ENCODE results near the gene WDR93. TPM values are rescaled to one million over a fixed set of nuclear protein-coding genes. Genes with fewer than 3 reads are reported as not detected.

The WDR93 gene
- total RNA-seq, 1 donor from 2014 or later, result 1.7 TPM

DNA sequence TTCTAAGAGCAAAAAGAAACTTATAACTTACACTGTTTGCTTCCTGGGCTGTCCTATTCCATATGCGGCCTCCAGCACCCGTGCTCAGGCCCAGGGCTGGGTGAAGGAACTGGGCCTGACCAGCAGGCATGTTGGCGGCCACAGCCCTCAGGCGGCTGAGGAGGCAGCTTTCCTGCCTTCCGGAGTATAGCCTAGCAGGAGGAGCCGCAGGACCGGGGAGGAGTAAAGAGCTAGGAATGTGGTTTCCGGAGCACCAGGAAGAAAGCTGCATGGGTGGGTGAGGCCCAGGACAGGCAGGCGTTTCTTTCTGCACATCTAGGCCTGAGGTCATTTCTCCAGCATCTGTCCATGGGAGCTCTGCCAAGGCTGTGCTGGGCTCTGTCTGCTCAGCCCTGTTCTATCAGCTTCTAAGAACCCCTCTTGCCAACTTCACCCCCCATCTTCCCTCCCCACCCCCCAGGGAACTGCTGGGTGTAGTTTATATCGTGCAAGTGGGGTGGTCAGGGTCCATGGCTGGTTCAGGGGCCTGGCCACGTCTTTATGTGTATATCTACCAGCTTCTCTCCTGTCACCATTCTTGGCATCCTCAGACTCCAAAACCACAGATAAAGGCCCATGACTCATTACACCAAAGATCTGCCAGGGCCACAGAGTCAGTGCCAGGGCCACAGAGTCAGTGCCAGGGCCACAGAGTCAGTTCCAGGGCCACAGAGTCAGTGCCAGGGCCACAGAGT, 27.6 kb upstream of the WDR93 start:
- peak; percentile 97 for DNase-seq (ENCODE audit: low spot score)

DNA sequence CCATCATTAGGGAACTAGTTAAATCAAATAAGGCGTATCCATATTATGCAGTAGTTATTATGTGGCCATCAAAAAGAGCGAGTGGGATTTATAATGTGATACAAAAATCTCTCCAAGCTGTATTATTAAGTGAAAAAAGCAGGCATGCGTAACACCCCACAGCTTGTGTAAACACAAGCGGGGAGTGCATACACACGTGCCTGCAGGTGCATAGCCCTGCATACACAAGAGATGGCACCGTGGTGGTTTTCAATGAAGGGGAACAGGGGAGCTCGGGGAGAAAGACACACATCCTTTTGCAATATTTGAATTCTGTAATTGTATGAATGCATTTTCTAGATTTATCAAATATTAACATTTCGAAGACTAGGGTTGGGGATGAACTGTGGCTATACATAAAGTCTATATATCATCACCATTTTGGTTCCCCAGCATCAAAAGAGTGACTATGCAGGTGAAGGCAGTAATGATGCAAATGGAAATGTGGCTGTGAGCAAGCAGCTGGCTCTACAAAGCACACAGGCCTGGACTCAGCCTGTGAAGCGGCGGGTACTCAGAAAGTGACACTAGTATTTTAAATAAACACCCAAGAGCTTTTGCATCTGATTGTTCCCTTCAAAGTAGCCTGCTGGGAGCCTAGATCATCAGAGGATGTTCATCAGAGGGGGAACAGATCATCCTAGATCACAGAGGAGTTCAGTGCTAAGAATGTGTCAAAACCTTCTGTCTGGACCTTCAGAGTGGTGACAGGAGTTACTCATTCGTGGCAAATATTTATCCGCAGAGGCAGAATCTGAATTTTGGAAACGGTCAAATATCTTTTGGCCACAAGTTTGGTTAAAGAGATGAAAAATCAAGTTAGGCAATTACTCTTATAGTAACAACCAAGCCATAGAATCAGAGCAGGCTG, 25.9 kb upstream of the WDR93 start:
- no peak for DNase-seq (ENCODE audit: low spot score)

DNA sequence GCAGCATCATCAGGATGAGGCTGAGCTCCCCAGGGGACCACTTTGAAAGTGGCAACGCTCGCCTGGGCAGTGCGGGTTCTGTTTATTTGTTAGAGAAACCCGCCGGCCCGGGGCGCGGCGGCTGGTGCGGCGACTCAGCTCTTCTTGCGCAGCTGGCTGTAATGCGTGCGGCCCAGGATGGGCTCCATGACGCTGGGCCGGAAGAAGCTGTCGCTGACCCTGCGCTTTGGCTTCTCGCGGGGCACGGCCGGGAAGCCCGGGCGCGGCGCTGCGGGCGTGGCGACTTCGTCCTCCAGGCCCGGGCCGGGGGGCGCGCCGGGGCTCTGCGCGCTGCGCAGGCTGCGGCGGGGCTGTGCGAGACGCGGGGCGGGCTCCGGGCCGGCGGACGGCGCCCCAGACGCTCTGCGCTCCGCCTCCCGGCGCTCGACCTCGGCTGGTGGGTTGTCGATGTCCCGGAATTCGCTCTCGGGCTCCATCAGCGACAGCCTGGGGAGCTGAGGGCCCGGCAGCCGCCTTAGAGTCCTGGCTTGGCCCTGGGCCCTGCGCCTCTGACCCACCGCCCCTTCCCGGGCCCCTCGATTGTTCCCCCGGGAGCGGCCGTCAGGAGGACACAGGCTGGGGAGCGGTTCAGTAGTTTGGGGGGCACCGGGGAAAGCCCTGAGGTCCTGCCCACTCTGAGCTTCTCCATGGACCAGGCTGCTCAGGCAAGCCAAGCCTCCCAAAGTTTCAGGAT, 25.0 kb upstream of the WDR93 start:
- peak; percentile 74 for DNase-seq (ENCODE audit: low spot score)

DNA sequence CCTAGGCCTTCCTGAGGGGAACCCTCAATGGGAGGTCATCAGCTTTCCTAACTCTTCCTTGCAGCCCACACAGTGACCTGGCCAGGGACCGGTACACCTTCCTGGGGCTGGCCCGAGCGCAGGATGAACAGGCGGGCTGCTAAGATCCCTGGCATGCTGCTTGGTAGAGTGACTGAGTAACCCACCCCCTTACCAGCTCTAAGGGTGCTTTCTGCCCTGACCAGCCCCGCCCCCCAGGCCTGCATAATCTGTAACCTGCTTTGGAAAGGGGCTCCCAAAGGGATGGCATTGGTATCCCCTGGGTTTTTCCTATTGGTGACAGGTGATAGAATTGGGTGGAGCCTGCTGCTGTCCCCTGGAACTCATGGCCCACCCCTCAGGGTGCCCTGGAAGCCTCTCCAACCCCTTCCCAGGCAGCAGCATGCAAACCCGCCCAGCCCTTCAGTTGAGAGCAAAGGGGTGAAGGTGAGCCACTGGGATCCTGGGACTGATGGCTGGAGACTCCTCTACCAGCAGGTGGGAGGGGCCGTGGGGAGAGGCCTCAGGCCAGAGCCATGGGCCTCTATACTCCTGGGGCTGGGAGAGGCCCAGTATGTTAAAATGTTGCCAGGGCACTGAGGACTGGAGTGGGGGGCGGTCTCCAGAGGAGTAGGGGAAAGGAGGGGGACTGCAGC, 24.3 kb upstream of the WDR93 start:
- no peak for DNase-seq (ENCODE audit: low spot score)

DNA sequence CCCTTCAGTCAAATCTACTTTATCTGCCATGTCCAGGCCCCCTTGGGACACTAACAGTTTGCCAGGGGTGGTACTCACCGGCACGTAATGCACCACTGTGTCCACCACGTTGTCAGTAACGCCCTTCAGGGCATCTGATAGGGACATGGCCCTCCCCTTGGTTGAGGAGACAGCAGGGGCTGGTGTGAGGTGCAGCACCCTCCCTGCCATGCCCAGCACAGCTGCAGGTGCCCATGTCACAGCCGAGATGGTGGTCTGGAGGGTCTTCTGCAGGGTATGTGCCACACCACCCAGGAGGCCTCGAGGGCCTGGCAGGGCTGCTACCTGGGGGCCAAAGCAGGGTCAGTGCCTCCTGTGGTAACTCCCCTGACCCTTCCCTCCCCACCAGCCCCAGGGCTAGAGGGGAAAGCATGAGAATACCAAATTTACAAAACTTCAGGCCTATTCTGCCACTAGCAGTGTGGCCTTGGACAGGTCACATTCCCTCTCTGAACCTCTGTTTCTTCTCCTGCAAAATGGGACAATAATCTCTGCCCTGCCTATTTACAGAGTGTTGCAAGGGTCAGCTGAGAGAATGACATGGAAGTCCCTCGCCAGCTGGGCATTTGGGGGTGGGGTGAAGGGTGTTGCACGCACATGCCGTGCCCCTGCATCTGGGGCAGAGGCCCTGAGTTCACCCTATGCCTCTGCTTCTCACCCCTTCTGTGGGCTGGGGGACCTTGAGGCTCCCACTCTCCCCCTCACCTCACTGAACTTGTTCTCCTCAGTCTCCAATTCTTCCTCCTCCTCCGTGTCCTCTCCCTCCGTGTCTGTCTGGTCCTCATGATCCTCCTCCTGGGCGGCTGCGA, 23.5 kb upstream of the WDR93 start:
- no peak for DNase-seq (ENCODE audit: low spot score)

DNA sequence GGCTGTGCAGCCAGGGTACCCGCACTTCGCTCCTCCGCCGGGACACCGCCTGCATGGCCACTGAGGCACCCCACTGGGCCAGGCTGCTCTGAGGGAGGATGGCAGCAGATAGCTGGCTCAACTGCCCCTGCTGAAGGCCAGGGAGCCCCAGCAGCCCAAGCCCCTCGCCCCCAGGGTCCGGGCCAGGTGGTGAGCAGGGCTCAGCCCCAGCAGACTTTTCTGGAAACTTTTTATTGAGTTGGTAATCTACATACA, 23.0 kb upstream of the WDR93 start:
- no peak for DNase-seq (ENCODE audit: low spot score)

DNA sequence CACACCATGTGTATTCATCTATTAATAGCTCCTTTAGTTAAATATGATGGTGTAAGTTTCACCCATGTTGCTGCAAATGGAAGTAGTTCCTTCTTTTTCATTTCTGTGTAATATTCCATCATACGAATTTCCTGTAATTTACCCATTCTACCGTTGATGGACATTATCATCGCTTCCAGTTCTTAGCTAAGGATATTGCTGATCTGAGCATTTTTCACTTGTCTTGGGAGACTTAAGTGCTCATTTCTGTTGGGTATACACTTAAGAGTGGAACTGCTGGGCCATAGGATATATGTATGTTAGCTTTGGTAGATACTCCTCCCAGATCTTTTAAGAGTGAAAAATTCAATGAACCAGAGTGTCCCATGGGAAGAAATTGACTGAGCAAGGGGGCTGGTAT, 22.4 kb upstream of the WDR93 start:
- DNase-seq (ENCODE audit: low spot score), result no peak

DNA sequence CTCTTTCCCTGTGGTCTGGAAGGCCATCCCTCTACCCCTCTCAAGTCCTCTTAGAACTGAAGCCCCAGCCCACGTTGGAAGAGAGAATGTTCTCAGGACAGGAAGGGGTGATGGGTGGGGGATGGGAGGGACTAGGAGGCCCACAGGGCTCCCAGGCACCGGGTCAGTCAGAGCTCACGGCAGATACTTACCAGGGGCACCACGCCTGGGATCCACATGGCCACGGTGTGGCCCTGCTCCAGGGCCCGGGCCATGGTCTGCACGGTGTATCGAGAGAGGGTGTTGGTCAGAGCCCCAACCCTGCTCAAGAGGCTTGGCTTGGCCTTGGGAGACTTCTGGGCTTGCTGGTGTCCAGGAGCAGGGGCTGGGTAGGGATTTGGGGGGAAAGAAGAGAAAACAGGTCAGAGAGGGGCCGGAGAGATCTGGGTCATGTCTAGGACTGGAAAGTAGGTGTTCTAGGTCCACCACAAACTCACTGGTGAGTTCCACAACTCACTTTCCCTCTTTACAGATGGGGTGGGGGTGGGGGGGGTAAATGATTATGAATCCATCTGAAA, 21.2 kb upstream of the WDR93 start:
- no peak for DNase-seq (ENCODE audit: low spot score)

DNA sequence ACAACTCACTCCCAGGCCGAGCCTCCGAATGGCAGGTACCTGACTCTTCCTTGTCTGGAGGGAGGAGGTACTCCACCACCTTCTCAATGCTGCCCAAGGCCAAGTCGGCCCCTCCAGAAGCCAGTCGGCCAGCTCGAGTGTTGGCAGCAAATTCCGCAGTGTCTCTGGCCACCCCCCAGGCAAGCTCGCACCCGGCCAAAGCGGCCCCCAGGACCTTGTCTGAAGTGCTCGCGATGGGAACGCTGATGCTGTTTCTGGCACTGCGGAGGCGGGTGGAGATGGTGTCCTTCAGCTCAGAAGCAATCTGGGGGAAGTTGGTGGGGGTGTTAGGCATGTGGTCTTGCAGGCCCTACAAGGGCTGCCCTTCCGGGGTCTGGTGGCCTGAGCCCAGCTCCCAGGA, 20.7 kb upstream of the WDR93 start:
- no peak for DNase-seq (ENCODE audit: low spot score)

DNA sequence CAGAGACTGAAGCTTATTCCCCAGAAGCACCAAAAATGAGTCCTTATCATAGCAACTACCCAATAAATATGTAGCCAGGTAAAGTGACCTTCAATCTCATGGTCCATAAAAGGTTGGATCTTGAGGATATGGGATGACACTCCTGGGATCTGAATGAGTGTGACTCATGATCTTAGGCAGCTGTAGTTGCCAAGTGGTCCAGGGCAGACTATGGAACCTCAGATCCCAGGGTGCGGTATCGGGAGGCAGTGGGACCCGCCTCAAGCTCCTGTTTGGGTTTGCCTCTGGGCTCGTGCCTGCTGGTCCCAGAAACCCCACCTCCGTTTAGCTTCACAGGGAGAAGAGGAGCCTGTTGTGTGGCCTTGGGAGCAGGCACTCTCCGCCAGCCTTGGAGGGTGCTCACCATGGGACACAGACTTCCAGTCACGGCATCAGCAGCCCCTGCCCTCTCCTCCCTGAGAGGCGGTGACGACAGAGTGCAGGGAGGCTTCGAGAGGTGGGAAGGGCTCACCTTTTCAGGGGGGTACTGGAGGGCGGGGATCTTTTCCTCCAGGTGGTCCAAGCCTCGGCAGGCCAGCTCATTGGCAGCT, 19.5 kb upstream of the WDR93 start:
- DNase-seq (ENCODE audit: low spot score), result no peak

DNA sequence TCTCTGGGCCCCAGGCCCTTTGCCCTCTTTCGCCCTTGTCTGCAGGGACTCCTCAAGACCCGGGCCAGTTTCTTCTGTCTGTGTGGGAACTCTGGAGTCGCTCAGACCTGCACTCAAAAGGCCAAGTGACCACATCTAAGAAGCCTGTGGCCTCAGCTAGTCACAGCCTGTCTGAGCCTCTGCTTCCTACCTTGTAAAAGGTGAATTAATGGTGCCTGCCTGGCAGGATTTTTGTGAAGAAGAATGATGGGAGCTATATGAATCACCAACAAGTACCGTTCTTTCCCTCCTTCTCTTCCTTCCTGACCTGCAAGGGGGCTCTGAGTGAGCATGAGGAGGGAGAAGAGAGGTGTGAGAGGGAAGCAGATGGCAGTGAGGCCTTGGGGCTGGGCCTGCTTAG, 18.9 kb upstream of the WDR93 start:
- DNase-seq (ENCODE audit: low spot score), result no peak

DNA sequence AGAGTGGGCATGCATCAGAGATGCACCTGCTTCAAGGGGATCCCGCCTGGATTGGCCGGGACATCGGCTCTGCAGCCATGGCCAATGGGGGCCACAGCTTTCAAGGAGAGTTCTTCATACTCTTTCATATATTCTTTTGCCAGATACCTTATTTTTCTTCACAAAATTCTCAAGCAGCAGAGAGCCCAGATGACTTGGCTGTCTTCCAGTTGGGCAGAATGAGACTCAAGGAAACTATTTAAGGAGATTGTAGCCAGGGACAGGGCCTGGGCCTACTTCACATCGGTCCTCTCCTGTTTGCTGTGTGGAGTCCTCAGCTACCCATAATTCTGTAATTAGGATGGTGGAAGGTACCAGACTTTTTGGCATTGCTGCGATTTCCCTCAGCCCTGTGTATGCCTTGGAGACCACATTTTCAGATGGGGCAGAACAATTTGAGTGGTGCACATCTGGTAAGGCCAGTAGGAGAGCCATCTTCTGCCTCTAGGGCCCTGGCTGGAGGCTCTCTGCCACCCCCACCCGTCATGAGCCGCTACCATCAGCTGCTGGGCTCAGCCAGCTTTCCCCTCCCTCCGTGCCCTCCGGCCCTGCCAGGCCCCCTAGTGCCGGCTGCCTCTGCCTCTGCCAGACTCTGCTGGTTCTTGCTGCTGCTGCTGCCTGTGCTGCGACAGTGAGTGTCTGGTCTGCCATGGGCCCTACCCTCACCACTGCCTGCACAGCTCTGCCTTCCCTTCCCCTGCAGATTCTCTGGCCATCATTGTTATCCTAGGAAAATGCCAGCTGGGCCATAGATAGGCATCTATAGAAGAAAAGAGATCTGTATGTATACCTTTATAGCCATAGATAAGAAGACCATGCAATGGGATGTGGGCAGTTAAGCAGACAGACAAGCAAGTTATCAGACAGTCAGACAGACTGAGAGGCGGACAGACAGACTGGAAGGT, 18.1 kb upstream of the WDR93 start:
- peak; percentile 70 for DNase-seq (ENCODE audit: low spot score)

DNA sequence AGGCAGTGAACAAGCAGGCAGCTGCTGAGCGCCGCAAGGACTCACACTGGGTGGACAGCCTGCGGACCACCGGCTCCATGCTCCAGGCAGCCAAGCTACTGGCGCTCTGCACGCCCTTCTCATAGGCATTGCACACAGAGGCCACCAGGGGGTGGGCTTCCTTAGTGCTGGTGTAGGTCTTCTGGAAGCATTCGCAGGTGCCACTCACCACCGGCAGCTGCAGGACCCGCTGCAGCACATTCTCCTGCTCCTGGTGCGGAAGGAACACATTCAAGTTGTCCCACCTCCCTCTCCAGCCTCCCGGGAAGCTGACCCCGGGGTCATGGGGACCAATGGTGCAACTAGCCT, 17.5 kb upstream of the WDR93 start:
- DNase-seq (ENCODE audit: low spot score), result no peak

DNA sequence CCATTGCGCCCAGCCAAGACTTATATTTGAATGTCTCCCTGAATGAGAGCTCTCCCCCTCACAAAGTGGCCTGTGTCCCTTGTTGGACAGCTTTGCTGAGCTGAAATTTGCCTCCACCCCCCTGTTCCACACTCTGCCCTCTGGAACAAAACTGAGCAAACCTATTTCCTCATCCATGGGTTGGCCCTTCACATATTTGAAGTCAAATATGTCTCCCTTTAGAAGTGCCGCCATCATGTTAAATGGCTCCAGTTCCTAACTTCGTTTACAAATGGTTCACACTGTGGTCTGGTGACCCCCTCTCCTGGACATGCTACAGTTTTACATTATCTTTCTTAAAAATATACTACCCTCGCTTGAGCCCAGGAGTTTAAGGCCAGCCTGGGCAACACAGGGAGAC, 16.1 kb upstream of the WDR93 start:
- no peak for DNase-seq (ENCODE audit: low spot score)

DNA sequence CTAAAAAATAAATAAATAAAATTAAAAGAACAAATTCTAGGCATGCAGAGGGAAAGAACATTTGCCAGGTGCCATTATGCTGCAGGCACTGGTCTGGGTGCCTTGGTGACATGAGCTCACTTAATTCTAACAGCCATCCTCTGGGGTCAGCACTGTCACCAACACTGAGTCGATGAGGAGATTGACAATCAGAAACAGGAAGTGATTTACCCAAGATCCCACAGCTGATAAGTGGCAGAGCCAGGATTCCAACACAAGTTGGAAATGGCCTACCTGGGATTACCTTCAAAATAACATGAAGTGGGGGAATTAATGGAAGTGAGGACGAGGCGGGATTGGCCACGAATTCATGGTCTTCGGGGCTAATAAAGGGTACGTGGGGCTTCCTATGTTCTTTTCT, 15.0 kb upstream of the WDR93 start:
- DNase-seq (ENCODE audit: low spot score), result no peak

DNA sequence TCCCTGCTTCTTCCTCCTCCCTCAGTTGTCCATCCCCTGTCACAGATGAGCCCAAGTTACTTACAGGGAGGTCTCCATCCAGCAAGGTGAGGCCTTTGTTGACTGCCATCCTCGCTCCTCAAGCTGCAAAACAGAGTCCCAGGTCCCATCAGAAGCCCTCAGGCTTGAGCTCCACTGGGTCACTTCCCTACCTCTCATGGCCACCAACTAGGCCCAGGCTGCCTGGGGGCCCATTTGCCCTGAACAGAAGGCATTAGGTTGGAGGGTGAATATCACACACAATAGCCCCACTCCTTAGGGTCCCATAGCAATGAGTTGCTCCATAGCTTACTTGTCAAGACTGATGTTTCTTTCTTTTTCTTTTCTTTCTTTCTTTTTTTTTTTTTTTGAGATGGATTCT, 13.2 kb upstream of the WDR93 start:
- DNase-seq (ENCODE audit: low spot score), result no peak

DNA sequence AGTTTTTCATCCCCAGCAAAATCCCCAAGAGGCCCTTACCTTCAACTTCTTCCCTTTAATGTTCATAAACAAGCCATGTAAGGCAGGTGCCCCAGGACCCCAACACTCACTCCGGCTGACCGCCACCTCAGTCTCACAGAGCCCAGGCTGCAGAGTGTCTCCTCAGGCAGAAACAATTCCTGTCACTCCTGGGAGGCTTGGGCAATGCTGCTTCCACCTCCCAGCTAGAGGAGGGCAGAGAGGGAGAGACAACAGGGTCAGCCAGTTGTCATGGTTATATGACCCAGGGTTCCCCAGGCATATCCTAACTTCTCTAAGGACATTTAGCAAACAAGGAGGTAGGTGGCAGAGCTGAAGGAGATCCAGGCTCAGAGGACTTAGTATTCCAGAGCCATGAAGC, 11.4 kb upstream of the WDR93 start, which contains the start of gene PLIN1:
TSS of gene PLIN1 (minus strand) at position 156 of the 400 bp plus-strand sequence. CDS start 1,878 bp downstream, outside the sequence.
- no peak for DNase-seq (ENCODE audit: low spot score)

DNA sequence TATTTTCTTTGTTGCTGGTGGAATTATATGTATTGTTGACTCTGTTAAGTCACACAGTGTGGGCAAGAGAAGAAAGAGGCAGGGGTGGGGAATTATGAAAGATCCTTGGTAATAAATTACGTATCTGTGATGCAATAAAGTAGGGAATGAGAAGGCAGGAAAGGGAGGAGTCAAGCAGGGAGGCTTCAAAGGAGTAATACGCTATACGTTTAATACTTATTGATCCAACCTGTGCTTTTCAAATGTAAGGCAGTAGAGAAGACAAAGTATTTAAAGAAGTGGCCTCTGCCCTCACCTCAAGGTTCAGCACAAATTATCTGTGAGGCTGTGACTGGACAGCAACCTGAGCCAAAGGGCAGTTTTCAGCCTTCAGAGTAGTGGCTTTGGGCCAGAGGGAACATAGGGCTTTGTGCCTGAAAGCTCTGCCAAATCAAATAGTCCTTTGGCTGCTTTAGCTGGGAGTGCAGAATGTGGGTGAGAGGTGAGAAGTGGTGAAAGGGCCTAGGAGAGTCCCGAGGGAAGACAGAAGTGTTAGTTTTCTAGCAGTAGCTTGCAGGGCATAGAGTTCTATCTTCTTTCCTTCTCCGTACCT, 10.2 kb upstream of the WDR93 start:
- no peak for DNase-seq (ENCODE audit: low spot score)

DNA sequence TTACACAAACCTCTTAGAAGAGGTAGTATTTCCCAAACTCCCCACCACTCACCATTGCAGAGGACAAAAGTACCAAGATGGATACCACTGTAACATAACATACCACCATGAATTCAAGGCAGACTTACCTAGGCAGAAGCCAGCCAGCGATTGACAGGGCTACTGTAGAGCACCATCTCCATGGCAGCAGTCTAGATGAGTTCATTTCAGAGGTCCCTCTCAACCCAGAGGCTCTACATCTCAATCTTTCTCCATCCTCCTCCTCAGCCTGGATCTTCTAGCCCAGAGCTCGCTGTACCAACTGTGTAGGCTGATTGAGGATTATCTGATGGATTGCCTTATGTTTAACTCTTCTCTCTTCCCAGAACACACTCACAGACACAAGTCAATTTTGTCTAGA, 9.5 kb upstream of the WDR93 start:
- no peak for DNase-seq (ENCODE audit: low spot score)

Measured in umbilical cord (tissue), 2 donors.